ENCODE data around the gene TRMT61A. TPM values are rescaled to one million over a fixed set of nuclear protein-coding genes. Genes with fewer than 3 reads are reported as not detected.

Gene TRMT61A
- total and polyA plus RNA-seq, 10 of the 15 experiments (the other 5 are each of a cell fraction or from before 2014, with no cell fraction given) = 0.11 to 21.9 (median 11.4) TPM

DNA sequence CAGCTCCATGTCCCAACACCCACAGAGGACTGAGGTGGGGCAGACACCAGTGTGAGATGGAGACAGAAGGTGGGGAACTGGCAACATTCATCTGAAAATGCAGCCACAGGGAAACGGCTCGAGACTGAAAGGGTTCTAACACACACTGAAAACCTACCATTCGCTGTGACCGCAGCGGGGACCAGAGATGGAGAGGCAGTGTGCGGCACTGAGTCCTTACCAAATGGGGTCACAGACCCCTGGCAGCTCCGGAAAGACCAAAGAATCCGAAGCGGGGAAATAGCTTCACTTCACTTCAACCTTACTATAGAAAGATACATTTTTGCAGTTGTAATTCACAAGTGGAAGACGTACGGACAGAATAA, 23.8 kb downstream of the TRMT61A start:
- H3K9me3 ChIP-seq (replicated peaks; ENCODE audit: control insufficient read depth, insufficient read depth, low read length) = no peaks in the 10 kb centered on the region
- FAIRE-seq (no peak), DNase-seq (ENCODE audit: low read depth, low spot score) (no peak), ATAC-seq (no peak)
- H3K27me3 ChIP-seq (replicated peaks in 1 of 2; ENCODE audit: control insufficient read depth in 2 of 2, insufficient read depth in 2 of 2, low read length in 1 of 2) = no peaks in the 10 kb centered on the region
- H3K27ac ChIP-seq (ENCODE audit: control insufficient read depth, insufficient read depth) = no peak overlapping the region
- no TSS peak for BruUV-seq (replicated peaks)
- ChIA-PET RAD21 (ENCODE audit: unreplicated experiment) (interaction anchor here (1.0 kb wide), 1 partner anchor 34 kb away, joined by 4 read pairs; no protein-coding TSS in a partner anchor), CTCF (no interaction called here), POLR2A (no interaction called here), SMC1A (ENCODE audit: uncharacterized antibody, unreplicated experiment) (interaction anchor here (1.5 kb wide), 1 partner anchor 34 kb away, joined by 4 read pairs; no protein-coding TSS in a partner anchor)
- H3K9ac ChIP-seq (ENCODE audit: control insufficient read depth, insufficient read depth, low read length) = no peak overlapping the region
- WGBS (ENCODE audit: insufficient coverage, insufficient replicate concordance, low lambda C conversion rate, missing lambda C conversion rate) = 90% methylated on average over 11 of the region's 11 CpGs
- intact Hi-C loops (cut with micrococcal nuclease; ENCODE audit: unreplicated experiment) = no loop called here
- no peak overlapping the region for H2AFZ ChIP-seq (ENCODE audit: control insufficient read depth, low read depth, low read length)
- no peak overlapping the region for H3K4me3 ChIP-seq
- TF ChIP-seq CREM (IDR thresholded peaks at IDR 0.05; ENCODE audit: low read depth) = no peak
- TF ChIP-seq SREBF1 (IDR thresholded peaks at IDR 0.05; ENCODE audit: low read length) = no peak
- TF ChIP-seq BHLHE40 (IDR thresholded peaks at IDR 0.05; ENCODE audit: borderline replicate concordance in 1 of 2, low read depth in 2 of 2, low read length in 1 of 2) = no peak
- no peak for TF ChIP-seq NFXL1 (IDR thresholded peaks at IDR 0.05; ENCODE audit: borderline replicate concordance)
- TF ChIP-seq, protein P1, sequence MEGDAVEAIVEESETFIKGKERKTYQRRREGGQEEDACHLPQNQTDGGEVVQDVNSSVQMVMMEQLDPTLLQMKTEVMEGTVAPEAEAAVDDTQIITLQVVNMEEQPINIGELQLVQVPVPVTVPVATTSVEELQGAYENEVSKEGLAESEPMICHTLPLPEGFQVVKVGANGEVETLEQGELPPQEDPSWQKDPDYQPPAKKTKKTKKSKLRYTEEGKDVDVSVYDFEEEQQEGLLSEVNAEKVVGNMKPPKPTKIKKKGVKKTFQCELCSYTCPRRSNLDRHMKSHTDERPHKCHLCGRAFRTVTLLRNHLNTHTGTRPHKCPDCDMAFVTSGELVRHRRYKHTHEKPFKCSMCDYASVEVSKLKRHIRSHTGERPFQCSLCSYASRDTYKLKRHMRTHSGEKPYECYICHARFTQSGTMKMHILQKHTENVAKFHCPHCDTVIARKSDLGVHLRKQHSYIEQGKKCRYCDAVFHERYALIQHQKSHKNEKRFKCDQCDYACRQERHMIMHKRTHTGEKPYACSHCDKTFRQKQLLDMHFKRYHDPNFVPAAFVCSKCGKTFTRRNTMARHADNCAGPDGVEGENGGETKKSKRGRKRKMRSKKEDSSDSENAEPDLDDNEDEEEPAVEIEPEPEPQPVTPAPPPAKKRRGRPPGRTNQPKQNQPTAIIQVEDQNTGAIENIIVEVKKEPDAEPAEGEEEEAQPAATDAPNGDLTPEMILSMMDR (IDR thresholded peaks at IDR 0.05 in 2 of 3, conservative IDR thresholded peaks at IDR 0.05 in 1 of 3; ENCODE audit: control insufficient read depth in 2 of 3, extremely low read depth in 1 of 3, insufficient read depth in 1 of 3, low read depth in 3 of 3, low read length in 3 of 3) = no peak
- TF ChIP-seq ZZZ3 (IDR thresholded peaks at IDR 0.05; ENCODE audit: control insufficient read depth, insufficient read length, low read depth) = no peak
- TF ChIP-seq TBL1XR1 (IDR thresholded peaks at IDR 0.05; ENCODE audit: low read depth, low read length) = no peak
- TF ChIP-seq EP300 (IDR thresholded peaks at IDR 0.05; ENCODE audit: borderline replicate concordance in 1 of 2, control insufficient read depth in 1 of 2, low read depth in 2 of 2, low read length in 2 of 2) = no peak
- no peak for TF ChIP-seq TCF3 (IDR thresholded peaks at IDR 0.05; ENCODE audit: borderline replicate concordance, insufficient read depth, low read depth, low read length)
- no peak for TF ChIP-seq EED (IDR thresholded peaks at IDR 0.05; ENCODE audit: low read depth)
- TF ChIP-seq MEF2A (IDR thresholded peaks at IDR 0.05; ENCODE audit: insufficient read depth, low read depth, low read length) = no peak
- TF ChIP-seq, protein P2, sequence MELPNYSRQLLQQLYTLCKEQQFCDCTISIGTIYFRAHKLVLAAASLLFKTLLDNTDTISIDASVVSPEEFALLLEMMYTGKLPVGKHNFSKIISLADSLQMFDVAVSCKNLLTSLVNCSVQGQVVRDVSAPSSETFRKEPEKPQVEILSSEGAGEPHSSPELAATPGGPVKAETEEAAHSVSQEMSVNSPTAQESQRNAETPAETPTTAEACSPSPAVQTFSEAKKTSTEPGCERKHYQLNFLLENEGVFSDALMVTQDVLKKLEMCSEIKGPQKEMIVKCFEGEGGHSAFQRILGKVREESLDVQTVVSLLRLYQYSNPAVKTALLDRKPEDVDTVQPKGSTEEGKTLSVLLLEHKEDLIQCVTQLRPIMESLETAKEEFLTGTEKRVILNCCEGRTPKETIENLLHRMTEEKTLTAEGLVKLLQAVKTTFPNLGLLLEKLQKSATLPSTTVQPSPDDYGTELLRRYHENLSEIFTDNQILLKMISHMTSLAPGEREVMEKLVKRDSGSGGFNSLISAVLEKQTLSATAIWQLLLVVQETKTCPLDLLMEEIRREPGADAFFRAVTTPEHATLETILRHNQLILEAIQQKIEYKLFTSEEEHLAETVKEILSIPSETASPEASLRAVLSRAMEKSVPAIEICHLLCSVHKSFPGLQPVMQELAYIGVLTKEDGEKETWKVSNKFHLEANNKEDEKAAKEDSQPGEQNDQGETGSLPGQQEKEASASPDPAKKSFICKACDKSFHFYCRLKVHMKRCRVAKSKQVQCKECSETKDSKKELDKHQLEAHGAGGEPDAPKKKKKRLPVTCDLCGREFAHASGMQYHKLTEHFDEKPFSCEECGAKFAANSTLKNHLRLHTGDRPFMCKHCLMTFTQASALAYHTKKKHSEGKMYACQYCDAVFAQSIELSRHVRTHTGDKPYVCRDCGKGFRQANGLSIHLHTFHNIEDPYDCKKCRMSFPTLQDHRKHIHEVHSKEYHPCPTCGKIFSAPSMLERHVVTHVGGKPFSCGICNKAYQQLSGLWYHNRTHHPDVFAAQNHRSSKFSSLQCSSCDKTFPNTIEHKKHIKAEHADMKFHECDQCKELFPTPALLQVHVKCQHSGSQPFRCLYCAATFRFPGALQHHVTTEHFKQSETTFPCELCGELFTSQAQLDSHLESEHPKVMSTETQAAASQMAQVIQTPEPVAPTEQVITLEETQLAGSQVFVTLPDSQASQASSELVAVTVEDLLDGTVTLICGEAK (IDR thresholded peaks at IDR 0.05; ENCODE audit: borderline replicate concordance) = no peak
- TF ChIP-seq DPF2 (IDR thresholded peaks at IDR 0.05) = no peak
- no peak for TF ChIP-seq NFYA (IDR thresholded peaks at IDR 0.05; ENCODE audit: borderline replicate concordance, low read depth, low read length)
- H3K4me1 ChIP-seq (ENCODE audit: control insufficient read depth, insufficient read depth, low read length) = no peaks in the 10 kb centered on the region
- H3K79me2 ChIP-seq (ENCODE audit: control insufficient read depth, insufficient read depth, low read length) = no peaks in the 10 kb centered on the region
- in situ Hi-C loops (cut with MboI) = no loop called here
- H3K36me3 ChIP-seq (ENCODE audit: control insufficient read depth in 2 of 2, insufficient read depth in 2 of 2, low read length in 1 of 2) = no peaks in the 10 kb centered on the region
- H4K20me1 ChIP-seq (ENCODE audit: control insufficient read depth, insufficient read depth) = no peaks in the 10 kb centered on the region
- H3K4me2 ChIP-seq (ENCODE audit: control insufficient read depth, insufficient read depth) = no peak overlapping the region
